HG03442 (cell line): ENCODE data around the gene GGTLC1.
A peak's percentile ranks its signal among the peaks of the same experiment; 100 is the strongest.

Source experiments
- ATAC-seq: cut with Tn5 transposase; IDR thresholded peaks from one replicate; pipeline ENCODE4 v1.9.1; 2021; ENCODE audit warnings: mild to moderate bottlenecking, moderate library complexity; ENCODE audit not compliant: unreplicated experiment

Gene GGTLC1

DNA sequence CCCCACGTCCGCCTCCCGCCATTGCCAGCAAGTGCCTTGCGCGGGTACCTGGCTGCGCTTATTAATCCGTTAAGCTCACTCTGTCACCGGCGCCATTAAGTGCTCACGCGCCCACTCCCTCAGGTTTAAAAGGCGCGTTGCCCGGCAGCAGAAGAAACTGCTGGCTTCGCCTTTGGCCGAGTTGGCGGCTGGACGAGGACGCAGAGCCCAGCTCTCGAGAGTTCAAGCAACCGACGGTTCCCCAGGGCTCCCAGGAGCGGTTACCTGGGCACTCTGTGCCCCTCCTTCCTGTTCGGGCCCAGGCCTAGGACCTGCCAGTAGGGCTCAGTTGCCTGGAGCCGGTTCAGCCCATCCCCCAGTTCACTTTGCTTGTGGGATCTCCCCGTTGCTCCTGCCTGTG, at the start of gene GGTLC1:
Gene GGTLC1 (minus strand): TSS at position 219 of the 400 bp plus-strand sequence. CDS start 2,168 bp downstream, outside the sequence.
- ATAC-seq = no peak

DNA sequence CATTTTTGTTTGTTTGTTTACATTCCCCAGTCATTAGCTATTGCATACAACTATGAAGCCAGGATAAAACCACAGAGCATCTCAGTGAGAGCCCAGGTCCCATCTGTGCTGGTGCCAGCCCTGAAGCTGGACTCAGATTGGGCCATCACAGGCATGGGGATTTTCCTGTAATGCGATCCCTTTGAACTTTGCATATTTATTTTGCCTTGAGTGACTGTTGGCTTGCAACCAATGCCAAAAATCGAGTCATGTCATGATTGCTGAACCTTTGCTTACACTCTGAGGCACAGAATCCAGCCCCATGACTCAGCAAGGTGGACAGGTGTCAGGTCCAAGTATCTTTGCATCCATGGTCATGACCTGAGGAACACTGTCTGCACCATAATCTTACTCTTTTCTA, 46.2 kb upstream of the GGTLC1 start:
- no peak for ATAC-seq

- no peak for ATAC-seq
Observed at GRCh38 chr20:24033565-24033964, 45.0 kb upstream of the GGTLC1 start.

- no peak for ATAC-seq
Observed at GRCh38 chr20:24033151-24033550, 44.6 kb upstream of the GGTLC1 start.

DNA sequence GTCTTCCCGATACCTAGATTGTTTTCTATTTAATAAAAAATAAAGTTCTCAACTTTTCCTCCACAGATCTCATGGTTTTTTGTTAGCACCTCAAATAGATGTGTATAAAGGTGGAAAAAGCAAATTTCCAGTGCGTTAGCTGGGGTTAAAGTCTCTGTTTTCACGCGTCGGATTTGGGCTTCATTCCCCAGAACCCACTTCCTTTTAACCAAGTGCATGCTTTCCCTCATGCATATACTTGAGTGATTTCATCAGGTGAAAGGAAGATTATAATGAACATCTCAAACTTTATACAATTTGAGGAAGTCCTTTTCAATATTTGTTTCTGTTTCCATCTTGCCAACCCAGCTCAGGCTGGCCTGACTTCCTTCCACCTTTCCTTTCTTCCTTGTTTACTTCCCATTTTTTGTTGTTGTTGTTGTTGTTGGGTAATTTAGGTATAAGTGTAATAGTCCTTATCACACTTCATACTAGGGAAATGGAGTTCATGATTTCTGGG, 43.9 kb upstream of the GGTLC1 start:
- no peak for ATAC-seq

GRCh38 chr20:24027229-24027628, 38.6 kb upstream of the GGTLC1 start:
- peak; percentile 38 for ATAC-seq

DNA sequence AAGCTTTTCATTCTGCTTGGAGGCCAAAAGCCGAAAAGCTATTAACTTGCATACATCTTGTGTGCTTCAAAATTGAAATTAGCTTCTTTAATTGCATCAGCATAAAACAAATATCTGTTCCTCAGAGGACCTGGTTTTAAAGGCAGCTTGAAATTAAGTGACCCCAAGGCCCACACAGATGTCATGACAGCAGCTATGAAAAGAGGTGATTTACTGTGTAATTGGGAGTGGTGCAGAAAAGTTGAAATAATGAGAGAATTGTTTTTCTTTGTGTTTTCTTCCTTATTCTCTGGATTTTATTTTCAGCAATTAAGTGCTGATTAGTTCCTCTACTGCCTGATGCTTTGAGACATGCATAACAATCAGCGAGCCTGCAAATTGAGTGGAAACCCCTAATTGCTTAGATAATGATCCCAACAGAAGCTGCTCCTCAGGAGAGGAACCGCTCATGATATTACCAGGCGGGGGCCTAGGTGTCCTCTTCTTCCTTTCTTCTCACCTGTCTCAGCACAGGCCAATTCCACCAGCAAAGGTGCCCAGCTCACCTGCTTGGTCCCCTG, 34.1 kb upstream of the GGTLC1 start:
- ATAC-seq = no peak

DNA sequence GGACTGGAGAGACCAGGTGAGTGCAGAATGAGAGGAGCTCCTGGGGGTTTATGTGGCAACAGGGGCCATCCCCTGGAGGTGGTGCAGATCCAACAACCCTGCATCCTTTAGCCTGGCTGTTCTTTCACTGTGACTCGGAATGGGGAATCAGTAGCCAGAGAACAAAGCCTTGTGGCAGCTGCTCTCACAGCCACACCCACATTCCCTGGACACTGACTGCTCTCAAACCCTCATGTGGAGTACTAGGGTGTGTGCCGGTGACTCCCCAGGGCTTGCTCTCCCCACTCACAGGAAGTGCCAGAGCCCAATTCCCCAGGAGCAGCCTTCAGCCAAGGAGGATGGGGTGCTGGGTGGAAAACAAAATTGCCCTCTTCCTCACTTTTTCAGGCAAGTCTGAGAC, 30.2 kb upstream of the GGTLC1 start:
- no peak for ATAC-seq

- ATAC-seq = no peak
Observed at GRCh38 chr20:24017458-24017755, 28.8 kb upstream of the GGTLC1 start.

DNA sequence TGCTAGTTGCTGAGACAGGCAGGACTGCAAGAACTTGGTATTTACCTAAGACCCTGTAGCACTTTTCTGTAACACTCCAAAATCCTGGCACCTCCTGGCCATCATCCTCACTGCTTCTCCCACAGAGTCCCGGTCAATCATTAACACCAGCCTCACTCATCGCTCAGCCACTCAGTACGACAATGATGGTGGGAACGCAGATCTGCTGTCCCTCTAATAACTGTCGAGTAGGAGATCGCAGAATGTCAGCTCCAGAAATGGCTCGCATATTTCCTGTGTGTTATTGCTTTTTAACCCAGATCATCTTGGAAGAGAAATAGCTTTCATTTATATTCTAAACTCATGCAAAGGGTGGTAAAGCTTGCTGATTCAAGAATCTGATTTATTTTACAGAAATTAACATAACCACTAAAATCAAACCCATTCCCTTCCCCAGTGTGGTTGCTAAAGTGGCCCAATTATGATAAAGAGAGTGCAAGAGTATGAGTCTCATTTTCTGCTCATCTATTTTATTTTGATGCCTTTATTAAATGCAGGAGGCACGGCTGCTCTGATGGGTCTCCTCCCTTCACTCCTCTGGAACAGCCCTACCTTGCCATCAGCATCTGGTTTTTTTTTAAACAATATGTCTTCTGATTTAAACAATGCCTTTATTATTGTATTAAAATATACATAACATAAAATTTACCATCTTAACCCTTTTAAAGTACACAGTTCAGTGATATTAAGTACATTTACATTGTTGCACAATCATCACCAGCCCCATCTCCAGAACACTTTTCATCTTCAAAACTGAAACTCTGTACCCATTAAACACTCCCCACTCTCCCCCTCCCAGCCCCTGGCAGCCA, 28.3 kb upstream of the GGTLC1 start:
- no peak for ATAC-seq

DNA sequence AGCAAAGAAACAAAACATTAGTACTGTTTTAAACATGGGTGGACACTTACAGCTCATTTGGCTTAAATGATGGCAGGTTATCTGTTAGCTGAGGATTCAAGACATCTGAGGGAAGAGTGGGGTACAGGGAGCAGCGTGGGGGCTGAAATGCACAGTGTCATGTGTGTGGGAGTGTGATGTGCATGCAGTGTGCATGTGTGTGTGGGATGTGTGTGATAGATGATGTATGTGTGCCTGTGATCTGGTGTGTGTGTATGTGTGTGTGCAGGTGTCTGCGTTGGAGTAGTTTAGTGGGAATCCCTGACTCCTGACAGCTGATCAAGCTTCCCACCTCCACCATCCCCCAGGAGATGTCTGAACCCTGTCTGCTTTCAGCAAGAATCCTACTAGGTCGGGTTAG, 25.4 kb upstream of the GGTLC1 start:
- no peak for ATAC-seq

- no peak for ATAC-seq
Observed at GRCh38 chr20:24011282-24011681, 22.7 kb upstream of the GGTLC1 start.

DNA sequence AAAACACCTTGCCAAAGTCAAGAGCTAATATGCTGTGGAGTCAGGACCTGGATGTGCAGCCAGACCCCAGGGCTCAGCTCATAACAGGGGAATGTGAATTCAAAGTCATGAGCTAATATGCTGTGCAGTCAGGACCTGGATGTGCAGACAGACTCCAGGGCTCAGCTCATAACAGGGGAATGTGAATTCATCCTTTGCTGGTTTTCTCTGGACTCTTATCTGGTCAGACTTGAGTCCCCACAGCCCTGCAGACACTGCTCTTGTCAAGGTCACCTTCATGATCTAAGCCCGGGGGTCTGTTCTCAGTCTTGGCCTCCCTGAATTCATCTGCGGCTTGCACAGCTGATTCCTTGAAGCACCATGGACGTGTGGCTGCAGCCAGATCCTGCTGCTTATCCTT, 19.2 kb upstream of the GGTLC1 start:
- ATAC-seq = no peak

DNA sequence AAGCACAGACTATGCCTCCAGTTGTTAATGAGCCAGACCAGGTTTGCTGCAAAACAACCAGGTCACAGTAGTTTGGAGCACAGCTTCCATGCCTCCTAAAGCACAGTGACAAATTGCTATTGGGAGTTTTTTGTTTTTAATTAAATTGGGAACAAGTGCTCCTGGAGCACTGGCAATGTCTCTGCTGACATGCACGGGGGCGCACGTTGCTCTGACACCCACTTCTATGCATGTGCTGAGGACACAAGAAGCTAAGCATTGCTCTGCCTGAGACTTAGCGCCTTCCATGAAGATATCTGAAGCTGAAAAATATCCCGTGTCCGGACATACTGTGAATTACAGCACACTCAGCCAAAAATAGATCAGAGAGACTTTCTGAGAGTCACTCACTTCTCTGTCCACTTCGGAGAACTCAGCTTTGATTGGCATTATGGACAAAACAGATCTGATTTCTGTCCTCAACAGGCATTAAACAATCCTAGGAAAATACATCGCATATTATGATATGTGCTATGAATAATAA, 18.6 kb upstream of the GGTLC1 start:
- no peak for ATAC-seq

DNA sequence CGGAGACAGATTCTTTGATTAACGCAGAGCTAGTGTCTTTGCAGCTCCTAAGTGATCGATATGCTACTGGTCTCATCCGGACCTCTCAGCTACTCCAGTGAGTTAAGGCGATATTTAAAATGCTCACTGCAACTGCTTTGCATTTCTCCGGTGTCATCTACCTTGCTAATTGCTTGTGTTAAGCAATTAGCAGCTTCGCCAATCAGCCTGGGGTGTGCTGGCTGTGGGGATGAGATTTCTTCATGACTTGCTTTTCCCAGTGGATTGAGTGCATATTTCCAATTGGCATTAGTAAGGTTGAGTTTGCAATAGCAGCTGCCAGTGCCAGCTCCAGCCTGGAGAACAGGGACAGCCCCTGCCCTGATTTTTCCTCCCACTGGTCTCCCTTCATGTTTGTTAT, 18.0 kb upstream of the GGTLC1 start:
- ATAC-seq = no peak

DNA sequence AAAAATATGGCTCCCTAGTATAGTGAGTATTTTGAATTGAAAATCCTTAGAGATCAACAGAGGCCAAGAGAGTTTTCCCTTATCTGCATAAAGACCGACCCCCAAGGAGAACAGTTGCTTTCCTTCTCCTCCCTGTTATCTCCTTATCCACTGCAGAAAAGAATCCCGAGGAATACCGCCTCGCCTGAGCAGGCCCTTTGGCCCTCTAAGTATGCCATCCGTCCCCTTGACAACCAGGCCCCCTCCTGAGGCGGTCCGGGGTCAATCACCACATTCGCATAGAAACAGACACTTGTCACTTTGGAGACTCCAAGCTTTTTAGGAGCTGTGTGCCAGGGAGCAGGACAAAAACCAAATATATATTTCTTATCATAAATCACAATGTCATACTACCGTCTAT, 15.9 kb upstream of the GGTLC1 start:
- ATAC-seq = no peak

- no peak for ATAC-seq
Observed at GRCh38 chr20:24002896-24003295, 14.3 kb upstream of the GGTLC1 start.

DNA sequence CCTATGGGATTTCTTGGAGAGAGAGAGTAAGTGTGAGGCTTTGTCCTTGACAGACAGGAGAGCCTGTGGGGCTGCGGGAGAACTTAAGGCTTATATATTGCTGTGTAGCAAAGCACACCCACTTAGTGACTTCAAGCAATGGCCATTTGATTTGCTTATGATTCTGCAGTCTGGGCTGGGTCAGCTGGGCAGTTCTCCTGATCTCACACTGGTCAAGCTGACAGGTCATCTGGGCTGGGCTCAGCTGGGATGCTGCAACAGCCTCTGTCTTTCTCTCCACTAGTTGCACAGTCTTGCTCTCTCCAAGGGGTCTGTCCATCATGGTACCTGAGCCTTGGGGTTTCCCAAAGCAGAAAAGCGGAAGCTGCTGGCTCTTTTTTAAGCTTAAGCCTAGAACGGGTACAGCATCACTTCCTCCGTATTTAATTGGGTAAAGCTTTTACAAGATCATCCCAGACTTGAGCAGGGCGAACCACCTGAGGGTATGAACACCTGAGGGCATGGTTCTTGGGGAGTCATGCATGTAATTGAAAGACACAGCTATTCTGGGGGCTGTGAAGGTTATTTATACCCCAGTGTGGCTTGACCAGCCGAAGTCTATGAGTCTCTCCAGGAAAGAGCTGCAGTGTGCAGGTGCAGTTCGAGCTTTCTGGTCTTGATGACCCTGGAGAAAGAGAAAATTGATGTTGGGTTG, 13.3 kb upstream of the GGTLC1 start:
- ATAC-seq = no peak

DNA sequence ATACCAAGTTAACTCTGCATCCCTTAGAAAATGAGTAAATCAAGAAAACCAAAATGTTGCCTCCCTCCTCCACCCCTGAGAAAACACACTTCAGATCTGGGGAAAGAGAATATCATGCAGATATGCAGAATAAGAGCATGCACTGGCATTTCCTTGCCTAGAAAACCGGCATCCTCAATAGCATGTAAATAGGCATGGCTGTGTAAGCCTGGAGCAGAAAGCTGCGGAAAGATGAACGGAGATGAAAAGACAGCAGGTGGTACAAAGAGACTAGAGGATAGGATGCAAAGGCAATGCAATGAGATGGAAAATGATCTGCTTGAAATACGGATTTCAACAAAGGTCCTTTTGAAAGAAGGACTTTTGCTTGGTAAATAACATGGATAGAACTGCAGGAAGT, 10.3 kb upstream of the GGTLC1 start:
- ATAC-seq = no peak

- ATAC-seq = no peak
Observed at GRCh38 chr20:23998392-23998791, 9.8 kb upstream of the GGTLC1 start.

DNA sequence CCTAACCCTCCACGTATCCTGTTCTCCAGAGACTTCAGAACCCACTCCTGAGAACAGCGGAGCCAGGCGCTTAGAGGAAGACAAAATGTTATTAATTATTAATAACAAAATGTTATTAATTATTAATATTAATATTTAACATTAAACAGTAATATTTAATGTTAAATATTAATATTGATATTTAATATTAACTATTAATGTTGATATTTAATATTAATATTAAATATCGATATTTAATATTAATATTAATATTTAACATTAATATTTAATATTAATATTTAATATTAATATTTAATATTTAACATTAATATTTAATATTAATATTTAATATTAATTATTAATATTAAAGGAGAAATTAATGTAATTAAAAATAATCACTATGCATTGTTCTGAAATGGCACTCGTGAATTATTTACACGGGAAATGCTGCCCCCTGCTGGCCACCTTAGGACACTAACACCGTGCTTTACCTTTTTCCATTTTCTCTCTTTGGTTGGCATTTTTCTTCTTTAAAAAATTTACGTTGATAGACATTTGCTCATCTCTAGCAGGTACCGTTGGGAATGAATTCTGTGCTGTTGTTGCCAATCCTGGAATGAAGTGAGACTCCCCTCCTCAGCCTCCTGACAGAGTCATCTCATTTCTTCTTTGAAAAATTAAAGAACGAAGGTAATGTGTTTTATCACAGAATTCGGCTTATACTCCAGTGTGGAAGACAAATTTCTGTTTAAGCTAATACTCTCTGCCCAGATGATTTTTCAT, 7.5 kb upstream of the GGTLC1 start:
- ATAC-seq = no peak
